HepG2 (cell line): Measurements from ENCODE around the gene TEAD1. TPM values are rescaled to one million over a fixed set of nuclear protein-coding genes. Genes with fewer than 3 reads are reported as not detected.

Experiments
- ATAC-seq: fragments of 200-7000 bp; cut with Tn5 transposase; 3 replicates; pipeline ENCODE4 v1.9.1; 2020; ENCODE audit warnings: mild to moderate bottlenecking, moderate library complexity
- BruUV-seq: library from RNA; stranded (reverse); fragments of 400-500 nt; replicated peaks from 2 replicates; lab custom pipeline; 2021; lab: Mats Ljungman, UMichigan
- CTCF ChIA-PET: fragments of 300-600 bp; formaldehyde crosslinking; extraction: SDS; loops from one replicate; lab custom pipeline; 2021; ENCODE audit warnings: low total read pairs, inconsistent platforms, low intra/inter-chr PET ratio; lab: Yijun Ruan, JAX
- POLR2A ChIA-PET: fragments of 350-600 bp; sonication (Branson Sonifier 250); formaldehyde crosslinking; loops from one replicate; lab custom pipeline; 2020; ENCODE audit warnings: antibody characterized with exemption, inconsistent platforms; lab: Yijun Ruan, JAX
- DNase-seq: peaks from one replicate; pipeline ENCODE4 v3.0.0-alpha.2; 2015; ENCODE audit warnings: low spot score
- FAIRE-seq: peaks from 3 replicates; lab custom pipeline; 2011; peaks lifted over from hg19 to GRCh38; lab: Jason Lieb, UNC
- H2AFZ ChIP-seq: one replicate; pipeline ENCODE4 v1.6.1; 2011; ENCODE audit warnings: low read length, inconsistent platforms
- H3K27ac ChIP-seq: fragments of 300-600 bp; 3 replicates; pipeline ENCODE4 v1.8.0; 2011; ENCODE audit warnings: mixed run types, mild to moderate bottlenecking, mixed read lengths, low read length, inconsistent platforms; ENCODE audit not compliant: insufficient read depth; ENCODE audit errors: extremely low read length
- H3K27me3 ChIP-seq, 2 experiments: fragments of 200-600 bp in 1 of 2; 2 replicates in 1 of 2; 3 replicates in 1 of 2; pipeline versions ENCODE4 v1.6.0 to v1.8.0; 2011; ENCODE audit warnings: low read length in 2 of 2, mild to moderate bottlenecking in 2 of 2, moderate library complexity in 2 of 2, inconsistent platforms in 1 of 2; ENCODE audit not compliant: insufficient read depth in 2 of 2, control insufficient read depth in 1 of 2
- H3K36me3 ChIP-seq, 2 experiments: fragments of 200-600 bp in 1 of 2; replicated peaks in 1 of 2; 2 replicates in 1 of 2; 3 replicates in 1 of 2; pipeline versions ENCODE4 v1.5.1 to v1.8.0; 2011; ENCODE audit warnings: low read length in 2 of 2, inconsistent platforms in 1 of 2; ENCODE audit not compliant: insufficient read depth in 2 of 2, control insufficient read depth in 1 of 2
- H3K4me1 ChIP-seq: 2 replicates; pipeline ENCODE4 v1.5.1; 2012; ENCODE audit warnings: low read length, inconsistent platforms; ENCODE audit not compliant: insufficient read depth
- H3K4me2 ChIP-seq: 2 replicates; pipeline ENCODE4 v1.6.0; 2011; ENCODE audit warnings: low read depth, low read length, inconsistent platforms
- H3K4me3 ChIP-seq, 3 experiments: fragments of 200-600 bp in 1 of 3; sonication (generic), shearing (Covaris generic) in 1 of 3; replicated peaks in 1 of 3; 2 replicates each; pipeline ENCODE4 v1.5.1; 2011 to 2016; ENCODE audit warnings: low read length in 3 of 3, inconsistent platforms in 2 of 3, low read depth in 2 of 3, mild to moderate bottlenecking in 2 of 3, control low read depth in 1 of 3, mixed read lengths in 1 of 3; ENCODE audit not compliant: insufficient read depth in 1 of 3
- H3K79me2 ChIP-seq: one replicate; pipeline ENCODE4 v1.6.1; 2011; ENCODE audit warnings: low read length, inconsistent platforms; ENCODE audit not compliant: insufficient read depth
- H3K9ac ChIP-seq: 2 replicates; pipeline ENCODE4 v1.6.0; 2011; ENCODE audit warnings: mild to moderate bottlenecking, low read depth, low read length, inconsistent platforms; ENCODE audit not compliant: insufficient read depth
- H3K9me3 ChIP-seq: 2 replicates; pipeline ENCODE4 v1.5.1; 2012; ENCODE audit warnings: mild to moderate bottlenecking, low read length
- H4K20me1 ChIP-seq: 2 replicates; pipeline ENCODE4 v1.6.0; 2011; ENCODE audit warnings: inconsistent platforms, mild to moderate bottlenecking, low read length, moderate library complexity; ENCODE audit not compliant: insufficient read depth
- ADNP ChIP-seq: sonication (generic); formaldehyde crosslinking; IDR thresholded peaks from 2 replicates; pipeline ENCODE4 v1.4.0; 2020; ENCODE audit warnings: missing genetic modification reagents
- CHD2 ChIP-seq: IDR thresholded peaks from 2 replicates; pipeline ENCODE4 v1.6.1; 2011; ENCODE audit warnings: low read depth, low read length, improper control_type of control experiment
- ETV6 ChIP-seq: sonication (generic); formaldehyde crosslinking; conservative IDR thresholded peaks from 2 replicates; pipeline ENCODE4 v1.4.0; 2020; ENCODE audit warnings: missing genetic modification reagents
- FOXK1 ChIP-seq: sonication (generic); formaldehyde crosslinking; IDR thresholded peaks from 2 replicates; pipeline ENCODE4 v1.4.0; 2020; ENCODE audit warnings: low read depth, missing genetic modification reagents, borderline replicate concordance
- HDAC2 ChIP-seq: sonication (generic); formaldehyde crosslinking; IDR thresholded peaks from 2 replicates; pipeline ENCODE4 v1.4.0; 2020; ENCODE audit warnings: missing genetic modification reagents
- HDAC6 ChIP-seq: fragments of 200-600 bp; sonication (generic); IDR thresholded peaks from 2 replicates; pipeline ENCODE4 v1.7.0; 2017; ENCODE audit warnings: mild to moderate bottlenecking, antibody characterized with exemption, low read length, low read depth
- HOMEZ ChIP-seq: IDR thresholded peaks from 2 replicates; pipeline ENCODE4 v1.6.1; 2016; ENCODE audit warnings: low read depth
- KAT2B ChIP-seq: fragments of 150-350 bp; IDR thresholded peaks from 2 replicates; pipeline ENCODE4 v1.6.1; 2014; ENCODE audit warnings: low read depth, low read length, borderline replicate concordance
- MAFF ChIP-seq: IDR thresholded peaks from 2 replicates; pipeline ENCODE4 v1.6.1; 2011; ENCODE audit warnings: low read depth, low read length, improper control_type of control experiment
- PCBP1 ChIP-seq: fragments of 200-400 bp; formaldehyde crosslinking; IDR thresholded peaks from 2 replicates; pipeline ENCODE4 v1.6.1; 2017; ENCODE audit warnings: mild to moderate bottlenecking, low read depth, low read length, borderline replicate concordance
- PTBP1 ChIP-seq: fragments of 200-400 bp; formaldehyde crosslinking; IDR thresholded peaks from 2 replicates; pipeline ENCODE4 v1.6.1; 2018; ENCODE audit warnings: low read length, low read depth; ENCODE audit not compliant: poor library complexity, severe bottlenecking
- SIX1 ChIP-seq: sonication (generic); formaldehyde crosslinking; IDR thresholded peaks from 2 replicates; pipeline ENCODE4 v1.4.0; 2020; ENCODE audit warnings: missing genetic modification reagents, borderline replicate concordance
- SNAPC4 ChIP-seq: sonication (generic); formaldehyde crosslinking; IDR thresholded peaks from 2 replicates; pipeline ENCODE4 v1.4.0; 2020; ENCODE audit warnings: mild to moderate bottlenecking, missing genetic modification reagents
- ZNF367 ChIP-seq: sonication (generic); formaldehyde crosslinking; IDR thresholded peaks from 2 replicates; pipeline ENCODE4 v1.4.0; 2020; ENCODE audit warnings: missing genetic modification reagents, borderline replicate concordance
- ZNF577 ChIP-seq: sonication (generic); formaldehyde crosslinking; IDR thresholded peaks from 2 replicates; pipeline ENCODE4 v1.4.0; 2020; ENCODE audit warnings: mild to moderate bottlenecking, low read depth, missing genetic modification reagents, borderline replicate concordance
- ZXDC ChIP-seq: sonication (generic); formaldehyde crosslinking; IDR thresholded peaks from 2 replicates; pipeline ENCODE4 v1.5.0; 2020; ENCODE audit warnings: mild to moderate bottlenecking, missing genetic modification reagents
- WGBS: methylation state at CpG from one replicate; pipeline ENCODE4 v1.1.6; 2017; ENCODE audit warnings: low lambda C conversion rate; 5-methylcytosine and 5-hydroxymethylcytosine counted together
- in situ Hi-C: cut with HindIII; loops from 2 replicates; pipeline ENCODE4 v1.10.0; 2017; ENCODE audit warnings: low pct_unique_long_range_greater_than_20kb; ENCODE audit not compliant: extremely low pct_ligation_motif_present
- intact Hi-C: fragments of 100-400 bp; cut with micrococcal nuclease; formaldehyde crosslinking; loops from one replicate; pipeline ENCODE4 v1.10.0; 2022; ENCODE audit not compliant: unreplicated experiment
- polyA plus RNA-seq, 8 experiments: library from polyadenylated mRNA; depleted of rRNA in 3 of 8; stranded (reverse) in 7 of 8; unstranded in 1 of 8; fragments of >200 nt; fragmentation: Illumina TruSeq in 4 of 8; extraction: Trizol in 4 of 8; gene quantifications; 2 replicates each; pipeline versions ENCODE4 v1.2.1 to v1.2.3, GENCODE V29; 2011 to 2016; ENCODE audit warnings: low read depth in 4 of 8, missing spikeins in 1 of 8, mixed read lengths in 1 of 8; ENCODE audit not compliant: insufficient read depth in 1 of 8
- total RNA-seq, 5 experiments: library from RNA; depleted of rRNA; stranded (reverse); fragments of >200 nt; fragmentation: Illumina TruSeq; extraction: Trizol; gene quantifications; 2 replicates each; pipeline ENCODE4 v1.2.3, GENCODE V29; 2016; ENCODE audit warnings: low read depth in 1 of 5

Gene TEAD1
- total and polyA plus RNA-seq, 2 of the 13 experiments (the other 11 are each of a cell fraction or from before 2014, with no cell fraction given): 20.1 to 30.5 TPM

GRCh38 chr11:12831471-12832202, 157.4 kb downstream of the TEAD1 start:
- Histone ChIP-seq H4K20me1 (no peaks in the 10 kb centered on the region), H3K4me1 (peaks cover 68% of the 10 kb centered on the region), H3K9ac (no peak overlapping the region), H3K27ac (no peak overlapping the region), H3K79me2 (peaks cover 24% of the 10 kb centered on the region), H3K36me3 (no peaks in the 10 kb centered on the region), H2AFZ (no peak overlapping the region), H3K4me2 (no peak overlapping the region), H3K27me3 (no peaks in the 10 kb centered on the region), H3K4me3 (no peak overlapping the region), H3K9me3 (no peaks in the 10 kb centered on the region)
- BruUV-seq: no TSS peak
- CTCF ChIA-PET: no interaction called here
- intact Hi-C loops: no loop called here
- ATAC-seq (no peak), FAIRE-seq (no peak), DNase-seq (no peak)
- POLR2A ChIA-PET: no interaction called here
- WGBS: 91% methylated on average over 5 of the region's 5 CpGs
- in situ Hi-C loops: no loop called here
- TF ChIP-seq ZXDC (no peak), ETV6 (CRISPR knock-in tag) (no peak), ZNF367 (CRISPR knock-in tag) (no peak), SNAPC4 (CRISPR knock-in tag) (no peak), HOMEZ (no peak), ZNF577 (no peak), MAFF (no peak), SIX1 (CRISPR knock-in tag) (no peak), PCBP1 (no peak), PTBP1 (no peak), KAT2B (no peak), FOXK1 (CRISPR knock-in tag) (no peak), ADNP (no peak), HDAC6 (no peak), CHD2 (no peak), HDAC2 (no peak)
